ENCODE results near the gene TTC3.

TTC3 gene

GRCh38 chr21:37073417-37074196, 553 bp downstream of the TTC3 start:
- Histone ChIP-seq H3K4me3 (ENCODE audit: low read length, poor library complexity, severe bottlenecking) (peak overlapping the region; percentile 88), H3K4me2 (ENCODE audit: low read depth, low read length, poor library complexity, severe bottlenecking) (peak overlapping the region; percentile 97), H3K27me3 (ENCODE audit: insufficient read depth, low read length, poor library complexity, severe bottlenecking) (no peaks in the 10 kb centered on the region), H3F3A (ENCODE audit: low read depth) (peaks cover 6% of the 10 kb centered on the region; the same call in 1 of the 2 replicates), H3K9me3 (ENCODE audit: insufficient read depth, low read depth, low read length) (no peaks in the 10 kb centered on the region), H3K36me3 (ENCODE audit: insufficient read depth, low read length) (no peaks in the 10 kb centered on the region), H3K79me2 (ENCODE audit: insufficient read depth, low read length) (peaks cover 82% of the 10 kb centered on the region), H2AFZ (ENCODE audit: low read length) (peak overlapping the region; percentile 88), H3K4me1 (ENCODE audit: insufficient read depth, low read length, poor library complexity, severe bottlenecking) (peaks cover 76% of the 10 kb centered on the region), H4K20me1 (ENCODE audit: insufficient read depth, low read length, poor library complexity, severe bottlenecking) (peaks cover 44% of the 10 kb centered on the region), H3K9me2 (replicated peaks; ENCODE audit: low read depth, low read length) (no peaks in the 10 kb centered on the region), H3K9ac (ENCODE audit: low read depth, low read length, poor library complexity, severe bottlenecking) (peak overlapping the region; percentile 90)
- no peak for TF ChIP-seq EZH2phosphoT487 (IDR thresholded peaks at IDR 0.05; ENCODE audit: borderline replicate concordance)
- TF ChIP-seq CTCF (conservative IDR thresholded peaks at IDR 0.05; ENCODE audit: low read length): peak; percentile 28; the same call in 1 of the 2 replicates

- H4K20me1 ChIP-seq (ENCODE audit: insufficient read depth, low read length, poor library complexity, severe bottlenecking): peaks cover 49% of the 10 kb centered on the region
- H3F3A ChIP-seq (ENCODE audit: low read depth): peaks cover 11% of the 10 kb centered on the region; the same call in 1 of the 2 replicates
- H3K4me3 ChIP-seq (ENCODE audit: low read length, poor library complexity, severe bottlenecking): peak overlapping the region; percentile 88
- H3K79me2 ChIP-seq (ENCODE audit: insufficient read depth, low read length): peaks cover 87% of the 10 kb centered on the region
- no peaks in the 10 kb centered on the region for H3K9me2 ChIP-seq (replicated peaks; ENCODE audit: low read depth, low read length)
- no peaks in the 10 kb centered on the region for H3K27me3 ChIP-seq (ENCODE audit: insufficient read depth, low read length, poor library complexity, severe bottlenecking)
- H3K9ac ChIP-seq (ENCODE audit: low read depth, low read length, poor library complexity, severe bottlenecking): peak overlapping the region; percentile 90
- peaks cover 76% of the 10 kb centered on the region for H3K4me1 ChIP-seq (ENCODE audit: insufficient read depth, low read length, poor library complexity, severe bottlenecking)
- no peaks in the 10 kb centered on the region for H3K9me3 ChIP-seq (ENCODE audit: insufficient read depth, low read depth, low read length)
- H3K36me3 ChIP-seq (ENCODE audit: insufficient read depth, low read length): no peaks in the 10 kb centered on the region
- peak overlapping the region; percentile 97 for H3K4me2 ChIP-seq (ENCODE audit: low read depth, low read length, poor library complexity, severe bottlenecking)
- H2AFZ ChIP-seq (ENCODE audit: low read length): peak overlapping the region; percentile 88; the same call in 1 of the 2 replicates
- TF ChIP-seq EZH2phosphoT487 (IDR thresholded peaks at IDR 0.05; ENCODE audit: borderline replicate concordance): no peak
- no peak for TF ChIP-seq CTCF (conservative IDR thresholded peaks at IDR 0.05; ENCODE audit: low read length)
Observed at GRCh38 chr21:37074197-37074510, 1.1 kb downstream of the TTC3 start.

GRCh38 chr21:37074546-37074945, 1.5 kb downstream of the TTC3 start:
- peaks cover 51% of the 10 kb centered on the region for H4K20me1 ChIP-seq (ENCODE audit: insufficient read depth, low read length, poor library complexity, severe bottlenecking)
- no peak for TF ChIP-seq EZH2phosphoT487 (IDR thresholded peaks at IDR 0.05; ENCODE audit: borderline replicate concordance)
- no peak for TF ChIP-seq CTCF (conservative IDR thresholded peaks at IDR 0.05; ENCODE audit: low read length)
- no peak overlapping the region for H2AFZ ChIP-seq (ENCODE audit: low read length)
- peak overlapping the region; percentile 88 for H3K4me3 ChIP-seq (ENCODE audit: low read length, poor library complexity, severe bottlenecking)
- peaks cover 91% of the 10 kb centered on the region for H3K79me2 ChIP-seq (ENCODE audit: insufficient read depth, low read length)
- H3K27me3 ChIP-seq (ENCODE audit: insufficient read depth, low read length, poor library complexity, severe bottlenecking): no peaks in the 10 kb centered on the region
- H3K36me3 ChIP-seq (ENCODE audit: insufficient read depth, low read length): no peaks in the 10 kb centered on the region
- H3F3A ChIP-seq (ENCODE audit: low read depth): peaks cover 11% of the 10 kb centered on the region; the same call in 1 of the 2 replicates
- H3K4me2 ChIP-seq (ENCODE audit: low read depth, low read length, poor library complexity, severe bottlenecking): peak overlapping the region; percentile 97
- peak overlapping the region; percentile 90 for H3K9ac ChIP-seq (ENCODE audit: low read depth, low read length, poor library complexity, severe bottlenecking)
- H3K9me3 ChIP-seq (ENCODE audit: insufficient read depth, low read depth, low read length): no peaks in the 10 kb centered on the region
- peaks cover 73% of the 10 kb centered on the region for H3K4me1 ChIP-seq (ENCODE audit: insufficient read depth, low read length, poor library complexity, severe bottlenecking)
- no peaks in the 10 kb centered on the region for H3K9me2 ChIP-seq (replicated peaks; ENCODE audit: low read depth, low read length)
